HG02938 (cell line): ENCODE results near the gene BCHE.

Source experiments
- ATAC-seq: cut with Tn5 transposase; IDR thresholded peaks from one replicate; pipeline ENCODE4 v1.9.1; 2021; ENCODE audit warnings: mild to moderate bottlenecking, moderate library complexity; ENCODE audit not compliant: unreplicated experiment

The BCHE gene

DNA sequence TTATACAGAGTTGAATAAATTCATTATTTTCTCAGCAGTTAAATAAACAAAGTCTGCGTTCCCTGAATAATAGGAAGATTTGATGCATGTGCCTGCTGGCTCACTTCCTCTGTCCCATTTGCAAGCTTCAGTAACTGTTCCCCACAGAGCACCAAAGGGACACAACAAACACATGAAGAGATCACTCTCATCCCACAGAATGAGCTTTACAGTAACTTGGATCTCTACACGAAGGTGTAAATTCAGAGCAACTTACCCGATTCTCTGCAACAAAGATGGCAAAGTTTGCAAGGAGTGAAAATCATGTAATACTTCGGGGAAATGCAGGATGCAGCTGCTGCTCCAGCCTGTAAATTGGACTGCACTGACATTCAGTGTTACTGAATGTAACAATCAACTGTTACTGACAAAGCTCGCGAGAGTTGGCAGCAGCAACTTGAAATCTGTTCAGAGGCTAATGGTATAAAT is at the start of gene BCHE:
Gene BCHE (minus strand): TSS at position 366 of the 468 bp plus-strand sequence. CDS start 6,390 bp downstream, outside the sequence.
- no peak for ATAC-seq

DNA sequence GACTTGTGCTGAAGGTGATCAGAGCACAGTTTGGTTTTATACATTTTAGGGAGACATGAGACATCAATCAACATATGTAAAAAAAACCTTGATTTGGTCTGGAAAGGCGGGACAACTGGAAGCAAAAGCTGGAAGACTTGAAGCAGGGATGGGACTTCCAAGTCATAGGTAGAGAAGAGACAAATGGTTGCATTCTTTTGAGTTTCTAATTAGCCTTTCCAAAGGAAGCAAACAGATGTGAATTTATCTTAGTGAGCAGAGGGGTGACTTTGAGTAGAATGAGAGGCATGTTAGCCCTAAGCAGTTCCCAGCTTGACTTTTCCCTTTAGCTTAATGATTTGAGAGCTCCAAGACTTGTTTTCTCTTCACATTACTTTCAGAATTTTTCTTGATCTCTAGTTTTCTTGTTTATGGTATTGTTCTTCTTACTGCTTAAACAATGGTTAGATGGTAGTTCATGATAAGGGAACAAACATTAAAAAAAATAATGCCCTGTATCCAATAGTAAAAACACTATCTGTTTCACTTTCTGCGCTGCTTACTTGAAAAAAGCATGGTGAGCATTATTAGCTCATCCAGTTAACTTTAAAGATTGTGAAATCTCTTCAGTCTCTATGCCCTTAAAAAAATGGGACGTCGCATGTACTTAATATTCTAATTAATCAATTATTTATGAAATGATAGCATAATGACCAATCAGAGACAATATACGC is 48.5 kb upstream of the BCHE start:
- ATAC-seq, result no peak

DNA sequence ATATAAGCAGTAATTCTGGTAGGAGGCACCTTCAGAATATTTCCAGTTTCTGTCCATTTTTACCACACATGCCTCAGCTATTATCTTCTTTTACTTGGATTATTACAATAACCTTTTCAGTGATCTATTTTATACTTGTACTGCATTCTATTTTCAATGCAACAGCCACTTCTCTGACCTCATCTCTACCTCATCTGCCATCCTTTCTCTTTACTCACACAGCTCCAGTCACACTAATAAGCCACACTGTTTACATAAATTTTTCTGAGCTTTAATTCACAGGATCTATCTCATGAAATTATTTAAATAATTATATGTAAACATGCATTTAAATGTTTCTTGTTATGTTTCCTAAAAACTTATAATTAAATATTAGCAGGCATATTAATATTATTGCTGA is 47.3 kb upstream of the BCHE start:
- no peak for ATAC-seq

DNA sequence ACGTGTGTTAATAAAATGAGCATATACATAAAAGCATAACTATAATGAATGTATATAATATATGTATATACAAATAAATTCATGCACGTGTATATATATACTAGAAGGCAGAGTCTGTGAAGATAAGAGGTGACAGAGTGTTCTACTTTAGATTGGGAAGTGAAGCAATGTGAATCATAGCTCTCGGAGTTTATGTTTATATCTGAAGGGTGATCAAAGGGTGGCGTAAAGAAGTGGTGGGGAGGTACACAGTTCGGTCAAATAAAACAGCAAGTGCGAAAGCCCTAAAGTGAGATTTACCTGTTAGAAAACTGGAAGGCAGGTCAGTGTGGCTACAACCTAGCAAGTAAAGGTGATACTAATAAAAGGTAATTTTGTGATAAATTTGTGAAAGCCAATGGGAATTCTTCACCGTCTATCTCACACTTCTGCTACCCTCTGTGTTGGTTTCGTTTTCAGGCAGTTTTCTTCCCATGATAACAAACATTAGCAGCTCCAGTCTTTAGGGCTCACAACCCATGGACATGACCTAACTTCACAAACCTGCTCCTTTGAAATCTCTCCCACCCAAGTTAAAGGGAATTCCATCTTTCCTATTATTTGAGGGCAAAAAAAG is 46.7 kb upstream of the BCHE start:
- ATAC-seq, result no peak

DNA sequence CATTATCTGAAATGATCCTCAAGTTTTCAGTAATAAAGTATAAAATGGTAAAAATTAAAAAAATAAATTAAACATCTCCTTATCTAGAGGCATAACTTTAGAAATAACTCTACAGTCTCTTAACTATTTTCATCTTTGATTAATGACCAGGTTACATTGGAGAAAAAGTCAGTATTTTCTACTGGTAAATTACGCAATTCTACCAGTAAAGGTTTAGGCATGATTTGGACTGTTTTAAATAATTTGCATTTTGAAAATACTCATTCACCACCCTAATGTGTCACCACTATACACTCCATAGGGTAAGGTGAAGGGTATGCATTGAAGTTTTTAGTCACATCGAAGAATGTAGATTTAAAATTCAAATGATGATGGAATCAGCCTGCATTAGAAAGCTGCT is 45.9 kb upstream of the BCHE start:
- no peak for ATAC-seq

DNA sequence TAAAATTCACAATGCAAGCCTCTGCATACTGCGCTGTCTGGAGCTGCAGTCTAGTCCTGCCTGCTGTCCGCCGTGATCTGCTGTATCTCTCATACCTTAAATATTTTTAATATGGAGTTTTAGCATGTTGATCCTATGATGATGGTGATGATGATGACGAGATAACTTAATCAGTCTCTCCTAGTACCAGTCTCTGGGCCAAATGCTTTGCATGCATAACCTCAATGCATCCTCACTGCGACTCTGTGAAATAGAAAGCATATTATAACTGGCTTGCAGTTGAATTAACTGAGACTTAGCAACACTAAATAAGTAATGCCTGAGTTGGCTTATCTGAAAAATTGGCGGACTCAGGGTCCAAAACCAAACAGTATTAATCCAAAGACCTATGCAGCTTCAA is 38.4 kb upstream of the BCHE start:
- ATAC-seq, result no peak

DNA sequence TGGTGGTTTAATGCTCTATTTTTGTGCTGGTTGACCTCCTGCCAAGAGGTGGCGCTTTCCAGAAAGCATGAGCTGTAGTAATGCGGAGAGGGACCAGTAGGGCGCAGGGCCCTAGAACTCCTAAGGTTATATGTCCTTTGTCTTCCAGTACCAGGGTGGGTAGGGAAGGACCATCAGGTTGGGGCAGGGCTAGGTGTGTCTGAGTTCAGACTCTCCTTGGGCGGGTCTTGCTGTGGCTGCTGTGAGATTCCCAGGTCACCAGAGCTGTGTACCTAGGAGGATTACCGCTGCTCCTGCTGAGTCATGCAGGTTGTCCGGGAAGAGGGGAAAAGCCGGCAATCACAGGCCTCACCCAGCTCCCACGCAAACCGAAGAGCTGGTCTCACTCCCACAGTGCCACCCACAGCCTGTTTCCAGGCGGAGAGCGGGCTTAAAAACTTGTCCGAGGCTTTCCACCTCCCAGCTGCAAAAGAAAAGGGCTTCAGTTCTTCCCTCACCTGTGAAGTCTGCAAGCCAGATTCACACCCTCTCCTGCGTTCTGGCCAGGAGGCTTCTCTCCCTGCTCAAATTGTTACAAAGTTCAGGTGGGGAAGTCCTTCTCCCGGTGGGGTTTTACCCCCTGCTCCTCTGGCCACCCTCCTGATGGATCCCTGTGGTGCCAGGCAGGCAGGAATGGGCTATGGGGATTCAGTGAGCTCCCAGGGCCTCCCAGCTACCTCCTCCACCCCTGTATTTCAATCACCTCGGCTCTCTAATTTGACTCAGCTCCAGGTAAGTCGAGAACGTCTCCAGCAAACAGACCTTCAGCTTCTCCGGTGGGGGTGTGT is 37.7 kb upstream of the BCHE start:
- no peak for ATAC-seq

DNA sequence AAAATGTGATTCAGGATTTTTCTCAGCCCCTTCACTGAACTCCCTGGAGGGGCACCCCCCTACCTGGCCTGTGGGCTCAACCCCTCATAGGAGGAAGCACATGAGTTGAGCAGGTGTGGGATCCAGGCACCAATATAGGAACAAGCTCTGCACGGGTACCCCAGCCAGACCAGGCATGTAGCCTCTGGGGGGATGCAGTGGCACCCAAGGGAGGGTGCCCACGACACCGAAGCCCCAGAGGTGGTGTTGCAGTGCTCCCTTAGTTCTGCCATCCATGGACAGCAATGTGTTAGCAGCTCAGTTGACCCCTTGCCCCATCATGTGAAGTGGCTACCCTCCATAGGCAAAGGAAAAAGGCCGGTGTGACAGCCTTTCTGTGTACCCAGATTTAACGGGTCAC is 30.9 kb upstream of the BCHE start:
- no peak for ATAC-seq

DNA sequence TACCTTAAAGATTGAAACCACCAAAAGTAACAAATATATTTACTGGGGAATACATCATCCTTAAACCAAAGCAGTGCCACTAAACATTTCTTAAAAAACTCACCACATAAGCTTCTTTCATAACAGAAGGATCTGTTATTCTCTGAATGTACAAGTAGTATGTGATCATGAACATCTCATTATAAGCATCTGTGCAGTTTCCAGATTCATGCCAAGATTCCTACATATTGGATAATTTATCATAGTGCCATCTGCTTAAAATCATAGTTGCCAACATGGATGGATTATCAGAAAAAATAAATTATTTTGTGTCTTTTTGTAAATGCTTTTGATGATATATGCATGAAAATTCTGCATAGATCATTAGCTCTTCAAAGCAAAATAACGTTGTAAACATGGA is 21.8 kb upstream of the BCHE start:
- ATAC-seq, result no peak

DNA sequence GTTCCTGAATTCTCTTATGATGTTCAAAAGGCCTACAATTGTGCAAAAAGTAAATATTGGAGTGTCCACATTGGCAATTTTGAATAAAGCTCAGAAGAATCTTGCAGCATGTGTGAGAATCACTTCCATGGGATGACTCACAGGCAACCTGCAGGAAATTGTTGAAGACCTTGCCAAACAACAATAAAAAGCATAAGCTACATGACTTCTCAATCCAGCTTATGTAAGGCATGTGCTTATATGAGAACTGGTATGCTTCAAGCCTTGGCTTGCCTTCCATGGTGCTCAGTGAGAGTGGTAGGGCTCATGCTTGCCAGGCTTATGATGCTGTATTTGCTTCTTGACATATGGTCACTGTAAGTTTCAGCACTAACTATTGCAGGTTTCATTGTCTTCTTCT is 18.4 kb upstream of the BCHE start:
- ATAC-seq, result no peak

DNA sequence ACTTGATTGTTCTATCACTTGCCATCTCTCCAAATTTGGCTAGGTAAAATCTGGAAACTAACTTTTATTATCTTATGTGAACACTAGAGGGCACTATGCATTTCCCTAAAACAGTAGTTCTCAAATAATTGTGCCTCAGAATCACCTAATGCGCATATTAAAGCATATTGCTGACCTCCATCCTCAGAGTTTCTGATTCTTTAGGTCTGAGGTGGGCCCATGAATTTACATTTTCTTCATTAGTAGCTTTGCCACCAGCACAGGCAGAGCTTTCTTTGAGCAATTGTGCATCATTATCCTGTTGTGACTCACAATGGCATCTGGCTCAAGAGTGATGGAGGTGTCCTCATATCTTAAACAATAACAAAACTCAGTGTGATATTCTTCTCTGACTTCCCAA is 17.5 kb upstream of the BCHE start:
- no peak for ATAC-seq

DNA sequence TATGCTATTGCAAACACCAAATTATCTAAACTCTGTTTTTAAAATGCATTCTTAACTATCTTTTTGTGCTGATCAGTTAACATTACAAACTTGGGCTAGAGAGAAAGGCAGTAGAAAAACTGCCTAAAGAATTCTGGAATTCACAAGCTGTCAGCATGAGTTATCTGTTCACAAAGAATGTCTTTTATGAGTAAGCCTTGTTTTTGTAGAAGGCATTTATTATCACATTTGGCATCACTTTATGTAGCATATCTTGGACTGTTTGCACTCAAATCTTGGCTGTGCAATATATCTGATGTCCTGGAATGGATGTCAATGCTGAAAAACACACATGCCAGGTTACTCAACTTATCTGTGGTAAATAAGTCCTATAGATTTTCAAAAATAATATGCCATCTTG is 15.5 kb upstream of the BCHE start:
- no peak for ATAC-seq

DNA sequence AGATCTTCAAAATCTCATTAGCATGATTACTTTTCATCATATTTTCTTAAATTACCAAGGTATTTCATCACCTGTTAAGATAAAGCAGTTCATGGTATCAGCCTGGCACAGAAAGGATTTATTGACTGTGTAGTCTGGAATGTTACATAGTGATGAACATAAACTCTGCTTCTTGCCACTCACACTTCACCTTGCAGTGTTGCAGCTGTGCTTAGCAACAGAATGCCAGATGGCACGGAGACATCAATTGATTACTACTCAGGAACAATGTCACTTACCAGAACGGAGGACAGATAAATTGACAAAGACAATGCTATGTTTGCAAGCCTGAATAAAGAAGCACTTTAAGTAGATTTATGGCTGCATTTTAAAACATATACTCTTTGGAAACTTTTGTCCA is 15.0 kb upstream of the BCHE start:
- no peak for ATAC-seq

DNA sequence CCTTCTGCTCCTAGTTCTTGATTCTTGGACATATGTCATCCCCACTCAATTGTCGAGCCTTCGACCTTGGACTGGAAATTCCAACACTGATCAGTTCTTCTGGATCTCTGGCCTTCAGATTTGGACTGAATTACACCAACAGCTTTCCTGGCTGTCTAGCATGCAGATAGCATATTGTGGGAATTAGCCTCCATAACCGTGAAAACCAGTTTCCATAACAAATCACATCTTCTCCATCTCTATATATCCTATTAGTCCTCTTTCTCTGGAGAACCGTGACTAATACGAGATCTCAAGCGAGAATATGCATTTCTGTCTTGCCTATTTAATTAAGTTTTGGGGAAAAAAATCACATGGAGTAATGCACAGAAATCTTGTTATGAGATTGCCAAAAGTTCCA is 8.8 kb upstream of the BCHE start:
- ATAC-seq, result no peak

DNA sequence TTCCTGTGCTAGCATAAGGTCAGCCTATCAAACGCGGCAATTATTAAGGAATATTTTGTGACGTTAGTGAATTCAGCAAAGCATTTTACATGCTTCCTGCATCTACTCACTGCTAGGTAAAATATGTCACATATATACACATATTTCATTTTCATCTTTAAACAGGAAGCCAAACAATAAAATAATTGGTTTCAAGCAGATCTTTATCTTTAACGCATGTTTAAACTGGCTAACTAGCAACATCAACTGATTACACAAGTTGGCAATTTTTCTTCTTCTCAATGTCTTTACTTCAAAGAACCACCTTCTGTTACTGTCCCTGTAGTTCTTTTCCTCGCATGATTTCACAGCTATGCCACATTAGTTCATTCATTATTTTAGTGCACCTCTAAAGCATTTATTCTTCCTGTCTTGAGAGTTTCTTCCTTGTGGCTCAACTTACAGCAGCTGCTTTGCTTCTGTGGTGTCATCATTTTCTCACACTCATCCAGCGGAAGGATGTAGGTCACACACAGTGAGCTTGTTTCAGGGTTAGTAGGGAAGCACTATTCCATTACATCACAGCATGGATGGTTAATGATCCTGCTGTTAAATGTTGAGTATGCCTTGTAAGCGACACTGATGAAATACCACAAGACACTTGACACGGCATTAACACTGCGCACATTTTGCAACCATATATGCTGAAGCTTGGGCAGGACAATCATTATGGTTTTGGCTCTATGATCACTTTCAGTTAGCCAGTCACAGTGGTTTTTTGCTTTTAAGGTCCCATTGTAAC is 2.3 kb upstream of the BCHE start:
- ATAC-seq, result no peak

DNA sequence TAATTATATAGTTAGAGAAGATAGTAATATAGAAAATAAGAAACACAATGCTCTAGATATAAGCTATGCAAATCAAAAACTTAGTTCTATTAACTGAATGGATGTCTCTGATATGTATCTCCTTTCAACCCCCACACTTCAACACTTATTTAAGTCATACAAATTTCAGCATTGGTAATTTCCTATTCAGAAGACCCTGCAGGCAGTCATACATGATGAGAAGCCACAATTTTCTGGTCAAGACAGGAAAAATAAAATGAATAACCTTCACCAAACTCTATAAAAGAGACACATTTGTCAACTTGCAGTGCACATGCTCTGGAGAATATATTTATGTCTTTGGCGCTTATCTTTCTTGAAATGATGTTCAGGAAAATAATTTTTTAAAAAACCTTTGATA is 578 bp upstream of the BCHE start:
- no peak for ATAC-seq

DNA sequence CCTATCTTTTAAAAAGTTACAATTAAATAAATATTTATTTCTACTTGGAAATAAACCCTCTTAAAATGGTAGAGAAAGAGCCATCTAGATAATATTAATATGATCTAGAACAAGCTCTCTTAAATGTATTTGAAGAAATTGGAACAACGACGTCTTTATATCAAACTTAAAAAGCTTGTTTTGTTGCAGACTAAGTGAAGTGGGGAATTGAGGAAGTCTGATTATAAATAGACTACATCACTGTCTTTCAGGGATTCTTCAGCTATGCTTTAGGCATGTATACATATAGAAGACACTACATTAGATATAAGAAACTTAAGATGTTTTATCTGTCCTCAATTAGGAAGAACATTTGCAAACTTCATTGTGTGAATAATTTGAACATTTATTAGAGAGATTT is 1.8 kb downstream of the BCHE start:
- ATAC-seq, result no peak

DNA sequence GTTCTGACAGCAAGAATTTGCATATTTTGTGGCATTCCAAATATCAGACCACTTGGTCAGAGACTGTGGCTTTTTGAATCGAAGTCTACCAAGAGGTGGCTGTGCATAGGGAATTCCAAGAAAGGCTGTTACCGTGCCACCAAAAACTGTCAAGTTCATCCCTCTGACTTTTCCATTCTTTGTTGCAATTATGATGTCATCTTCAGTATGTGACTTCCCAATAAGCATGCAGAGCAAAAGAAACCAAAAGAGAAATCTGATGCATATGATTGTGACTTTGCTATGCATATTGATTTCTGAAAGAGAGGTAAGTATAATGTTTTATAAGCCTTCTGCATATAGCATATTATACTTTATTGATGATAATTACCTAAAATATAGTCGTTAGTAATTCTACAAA is 6.5 kb downstream of the BCHE start:
- ATAC-seq, result no peak

DNA sequence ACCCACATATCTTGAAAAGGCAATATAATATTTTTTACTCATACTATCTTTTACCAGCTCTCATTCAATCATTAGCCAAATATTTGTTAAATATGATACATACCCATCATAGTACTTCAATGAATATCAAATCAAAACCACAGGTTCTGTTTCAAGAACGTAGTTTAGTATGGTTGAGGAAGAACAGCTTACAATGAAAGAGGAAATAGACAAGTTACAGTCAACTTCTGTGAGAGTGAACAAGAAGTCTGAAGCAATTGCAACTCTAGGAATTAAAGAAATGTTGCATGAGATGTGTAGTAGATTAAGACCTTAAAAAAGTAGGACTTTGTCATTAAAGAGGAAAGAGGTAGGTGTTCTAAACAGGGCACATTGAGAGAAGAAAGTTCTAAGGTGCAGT is 9.3 kb downstream of the BCHE start:
- ATAC-seq, result no peak

DNA sequence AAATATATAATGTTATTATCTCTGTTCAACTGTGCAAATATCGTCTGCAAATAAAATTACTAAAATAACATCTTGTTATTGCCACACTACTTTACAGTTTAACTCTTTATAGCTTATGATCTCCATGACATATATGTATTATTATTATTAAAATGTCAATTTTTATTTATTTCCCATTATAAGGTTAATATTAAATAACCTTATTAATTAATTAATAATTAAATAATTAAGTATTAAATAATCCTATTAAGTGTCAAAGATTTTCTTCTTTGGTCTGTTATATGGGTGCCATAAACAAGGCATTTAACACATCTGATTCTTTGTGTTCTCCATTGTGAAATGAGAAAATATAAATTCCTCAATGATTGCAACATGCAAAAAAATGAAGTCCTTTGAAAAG is 10.0 kb downstream of the BCHE start:
- ATAC-seq, result no peak

DNA sequence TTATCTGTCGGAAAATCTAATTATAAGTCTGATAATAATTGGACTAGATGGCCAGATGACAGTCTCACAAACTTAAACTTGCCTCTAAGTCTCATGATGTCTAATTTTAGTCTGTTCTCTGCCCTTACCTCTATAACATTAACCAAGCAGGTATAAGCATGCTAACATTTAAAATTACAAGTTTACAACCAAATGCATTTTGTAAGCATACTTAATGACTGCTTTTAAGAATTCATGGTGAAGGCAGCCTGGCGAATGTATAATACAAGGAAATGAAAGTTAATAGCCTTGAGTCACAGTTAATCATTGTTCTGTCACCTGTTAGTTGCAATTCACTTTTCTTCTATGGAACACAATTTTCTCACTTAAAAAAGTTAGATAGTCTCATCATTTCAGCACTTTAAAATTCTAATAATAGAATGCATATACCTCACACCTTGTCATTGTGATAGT is 16.5 kb downstream of the BCHE start:
- ATAC-seq, result no peak
